K562 (cell line): ENCODE data around the gene SELENOO. TPM values are rescaled to one million over a fixed set of nuclear protein-coding genes. Genes with fewer than 3 reads are reported as not detected.

Source experiments
- CBFA2T2 ChIP-seq: fragments of 450-650 bp; conservative IDR thresholded peaks from 2 replicates; pipeline ENCODE4 v1.6.1; 2017; ENCODE audit warnings: mild to moderate bottlenecking
- LEF1 ChIP-seq: fragments of 450-650 bp; IDR thresholded peaks from 2 replicates; pipeline ENCODE4 v1.6.1; 2016; ENCODE audit warnings: mild to moderate bottlenecking
- MYNN ChIP-seq, 2 experiments: sonication (generic); formaldehyde crosslinking in 1 of 2; IDR thresholded peaks; 2 replicates each; pipeline versions ENCODE4 v1.5.0 to v1.6.1; 2016 to 2020; ENCODE audit warnings: antibody characterized with exemption in 1 of 2, missing genetic modification reagents in 1 of 2
- NR2F6 ChIP-seq: fragments of 450-650 bp; formaldehyde crosslinking; IDR thresholded peaks from 2 replicates; pipeline ENCODE4 v1.4.0; 2020; ENCODE audit warnings: mild to moderate bottlenecking
- NRF1 ChIP-seq, 2 experiments: fragments of 450-650 bp; IDR thresholded peaks in 1 of 2; conservative IDR thresholded peaks in 1 of 2; 2 replicates each; pipeline ENCODE4 v1.6.1; 2014; ENCODE audit warnings: mild to moderate bottlenecking in 2 of 2
- RBM25 ChIP-seq: fragments of 200-400 bp; formaldehyde crosslinking; IDR thresholded peaks from 2 replicates; pipeline ENCODE4 v1.6.1; 2018; ENCODE audit warnings: low read length, low read depth, moderate library complexity; ENCODE audit not compliant: severe bottlenecking
- REST ChIP-seq, 2 experiments: fragments of 450-650 bp; formaldehyde crosslinking in 1 of 2; IDR thresholded peaks; 2 replicates each; pipeline versions ENCODE4 v1.4.0 to v1.6.1; 2014 to 2020; ENCODE audit warnings: mild to moderate bottlenecking in 2 of 2, borderline replicate concordance in 1 of 2, low read depth in 1 of 2
- SAFB2 ChIP-seq: fragments of 200-400 bp; formaldehyde crosslinking; IDR thresholded peaks from 2 replicates; pipeline ENCODE4 v1.6.1; 2018; ENCODE audit warnings: borderline replicate concordance, low read length, low read depth, moderate library complexity; ENCODE audit not compliant: severe bottlenecking
- ZNF12 ChIP-seq: sonication (generic); formaldehyde crosslinking; IDR thresholded peaks from 2 replicates; pipeline ENCODE4 v1.4.0; 2020; ENCODE audit warnings: mild to moderate bottlenecking, missing genetic modification reagents
- ZNF507 ChIP-seq: conservative IDR thresholded peaks from 2 replicates; pipeline ENCODE4 v1.6.1; 2017; ENCODE audit warnings: missing genetic modification characterization, missing compliant biosample characterization
- ZNF551 ChIP-seq: fragments of 250-450 bp; sonication (Bioruptor Pico); IDR thresholded peaks from 2 replicates; pipeline ENCODE4 v1.5.0; 2021; ENCODE audit warnings: mild to moderate bottlenecking, moderate library complexity
- ZNF586 ChIP-seq: fragments of 450-650 bp; formaldehyde crosslinking; conservative IDR thresholded peaks from 2 replicates; pipeline ENCODE4 v1.4.0; 2020; ENCODE audit warnings: mild to moderate bottlenecking, moderate library complexity
- ZNF696 ChIP-seq: fragments of 250-450 bp; sonication (Bioruptor Pico); conservative IDR thresholded peaks from 2 replicates; pipeline ENCODE4 v1.4.0; 2020; ENCODE audit warnings: mild to moderate bottlenecking, moderate library complexity
- ZNF764 ChIP-seq: fragments of 250-450 bp; sonication (Bioruptor Pico); IDR thresholded peaks from 2 replicates; pipeline ENCODE4 v1.4.0; 2020; ENCODE audit warnings: low read depth, mild to moderate bottlenecking, moderate library complexity
- polyA plus RNA-seq, 8 experiments: library from polyadenylated mRNA; depleted of rRNA in 4 of 8; stranded (reverse) in 5 of 8; unstranded in 3 of 8; fragments of >200 nt; fragmentation: Nextera tagmentation in 2 of 8; fragmentation: Illumina TruSeq in 1 of 8; extraction: Ambion mirVana in 2 of 8; extraction: Trizol in 1 of 8; gene quantifications; 2 replicates each; pipeline versions ENCODE4 v1.2.1 to v1.2.3, GENCODE V29; 2011 to 2014; ENCODE audit warnings: inconsistent platforms in 1 of 8, missing spikeins in 1 of 8
- total RNA-seq, 7 experiments: library from RNA; depleted of rRNA in 6 of 7; stranded (reverse); fragments of >200 nt in 6 of 7; fragmentation: Illumina TruSeq in 2 of 7; extraction: Trizol in 2 of 7; gene quantifications; 2 replicates each; pipeline versions ENCODE4 v1.2.1 to v1.2.3, GENCODE V29; 2011 to 2021; ENCODE audit warnings: low replicate concordance in 1 of 7
- TF ChIP-seq, protein P1 (sequence below): fragments of 450-650 bp; formaldehyde crosslinking; IDR thresholded peaks from 2 replicates; pipeline ENCODE4 v1.4.0; 2022; ENCODE audit warnings: missing genetic modification characterization
- TF ChIP-seq, protein P2 (sequence below): sonication (generic); formaldehyde crosslinking; IDR thresholded peaks from 2 replicates; pipeline ENCODE4 v1.8.0; 2022; ENCODE audit warnings: missing genetic modification reagents, mild to moderate bottlenecking, borderline replicate concordance

The SELENOO gene
- total and polyA plus RNA-seq, 9 of the 15 experiments (the other 6 are each of a cell fraction or from before 2014, with no cell fraction given), result 0.37 to 24.9 (median 8.3) TPM

DNA sequence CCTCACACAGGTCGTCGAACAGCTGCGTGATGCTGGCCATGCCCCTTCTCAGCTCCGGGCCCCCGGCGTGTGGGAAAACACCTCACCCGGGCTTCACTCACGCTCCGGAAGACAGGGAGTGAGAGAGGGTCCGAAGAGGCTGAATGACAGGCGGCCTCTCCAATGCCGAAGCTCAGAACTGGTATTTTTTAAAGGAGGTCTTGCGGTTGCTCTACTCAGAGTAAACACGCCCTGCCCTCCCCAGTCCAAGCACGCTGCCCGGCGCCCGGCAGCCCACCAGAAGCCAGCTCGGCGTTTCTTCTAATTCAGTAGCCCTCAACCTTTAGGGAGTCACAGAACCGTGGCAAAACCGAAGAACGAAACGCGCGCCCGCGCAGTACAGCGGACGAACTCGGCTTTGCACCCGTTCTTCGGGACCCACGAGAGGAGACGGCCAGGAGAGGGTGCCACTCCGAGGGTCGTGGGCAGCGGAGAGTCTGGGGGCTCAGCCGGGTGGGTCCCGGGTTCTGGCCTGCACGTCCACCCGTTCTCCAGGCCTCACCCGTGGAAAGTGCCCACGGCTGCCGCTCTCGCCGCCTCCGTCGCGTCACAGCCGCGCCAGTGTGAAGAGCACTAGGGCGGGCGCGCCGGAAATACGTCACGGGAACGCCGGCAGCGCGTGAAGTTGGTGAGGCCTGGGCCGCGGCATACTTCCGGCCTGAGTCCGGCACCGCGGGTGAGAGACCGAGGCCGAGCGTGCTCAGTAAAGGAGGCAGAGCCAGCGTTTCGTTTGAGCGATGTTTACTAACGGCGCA, 43.8 kb downstream of the SELENOO start, which contains the start of gene TUBGCP6 (continued):
- no peak for TF ChIP-seq REST (IDR thresholded peaks at IDR 0.05; ENCODE audit: borderline replicate concordance)
- TF ChIP-seq REST (CRISPR knock-in tag; IDR thresholded peaks at IDR 0.05; ENCODE audit: low read depth), result peak; percentile 60
- TF ChIP-seq LEF1, result no peak
- TF ChIP-seq NRF1 (conservative IDR thresholded peaks at IDR 0.05 in 1 of 2, IDR thresholded peaks at IDR 0.05 in 1 of 2), result peak; percentile 77 to 82
- TF ChIP-seq ZNF764 (CRISPR knock-in tag), result no peak
- TF ChIP-seq, protein P1, sequence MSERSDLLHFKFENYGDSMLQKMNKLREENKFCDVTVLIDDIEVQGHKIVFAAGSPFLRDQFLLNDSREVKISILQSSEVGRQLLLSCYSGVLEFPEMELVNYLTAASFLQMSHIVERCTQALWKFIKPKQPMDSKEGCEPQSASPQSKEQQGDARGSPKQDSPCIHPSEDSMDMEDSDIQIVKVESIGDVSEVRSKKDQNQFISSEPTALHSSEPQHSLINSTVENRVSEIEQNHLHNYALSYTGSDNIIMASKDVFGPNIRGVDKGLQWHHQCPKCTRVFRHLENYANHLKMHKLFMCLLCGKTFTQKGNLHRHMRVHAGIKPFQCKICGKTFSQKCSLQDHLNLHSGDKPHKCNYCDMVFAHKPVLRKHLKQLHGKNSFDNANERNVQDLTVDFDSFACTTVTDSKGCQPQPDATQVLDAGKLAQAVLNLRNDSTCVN (CRISPR knock-in tag), result no peak
- TF ChIP-seq ZNF507 (tag), result no peak
- TF ChIP-seq MYNN (IDR thresholded peaks at IDR 0.05), result 0 out of 2 replicates have a peak, but pooled peaks have one; percentile 25
- no peak for TF ChIP-seq MYNN (CRISPR knock-in tag; IDR thresholded peaks at IDR 0.05)
- no peak for TF ChIP-seq ZNF551 (CRISPR knock-in tag)
- TF ChIP-seq ZNF696, result no peak
- no peak for TF ChIP-seq CBFA2T2
- TF ChIP-seq ZNF586, result no peak
- no peak for TF ChIP-seq NR2F6 (CRISPR knock-in tag)
- TF ChIP-seq SAFB2, result no peak
- no peak for TF ChIP-seq RBM25
- TF ChIP-seq, protein P2, sequence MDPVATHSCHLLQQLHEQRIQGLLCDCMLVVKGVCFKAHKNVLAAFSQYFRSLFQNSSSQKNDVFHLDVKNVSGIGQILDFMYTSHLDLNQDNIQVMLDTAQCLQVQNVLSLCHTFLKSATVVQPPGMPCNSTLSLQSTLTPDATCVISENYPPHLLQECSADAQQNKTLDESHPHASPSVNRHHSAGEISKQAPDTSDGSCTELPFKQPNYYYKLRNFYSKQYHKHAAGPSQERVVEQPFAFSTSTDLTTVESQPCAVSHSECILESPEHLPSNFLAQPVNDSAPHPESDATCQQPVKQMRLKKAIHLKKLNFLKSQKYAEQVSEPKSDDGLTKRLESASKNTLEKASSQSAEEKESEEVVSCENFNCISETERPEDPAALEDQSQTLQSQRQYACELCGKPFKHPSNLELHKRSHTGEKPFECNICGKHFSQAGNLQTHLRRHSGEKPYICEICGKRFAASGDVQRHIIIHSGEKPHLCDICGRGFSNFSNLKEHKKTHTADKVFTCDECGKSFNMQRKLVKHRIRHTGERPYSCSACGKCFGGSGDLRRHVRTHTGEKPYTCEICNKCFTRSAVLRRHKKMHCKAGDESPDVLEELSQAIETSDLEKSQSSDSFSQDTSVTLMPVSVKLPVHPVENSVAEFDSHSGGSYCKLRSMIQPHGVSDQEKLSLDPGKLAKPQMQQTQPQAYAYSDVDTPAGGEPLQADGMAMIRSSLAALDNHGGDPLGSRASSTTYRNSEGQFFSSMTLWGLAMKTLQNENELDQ (CRISPR knock-in tag), result no peak
- TF ChIP-seq ZNF12 (CRISPR knock-in tag), result no peak
